Measurements from ENCODE around the gene SCML1.
A peak's percentile ranks its signal among the peaks of the same experiment; 100 is the strongest.

Gene SCML1, protein sequence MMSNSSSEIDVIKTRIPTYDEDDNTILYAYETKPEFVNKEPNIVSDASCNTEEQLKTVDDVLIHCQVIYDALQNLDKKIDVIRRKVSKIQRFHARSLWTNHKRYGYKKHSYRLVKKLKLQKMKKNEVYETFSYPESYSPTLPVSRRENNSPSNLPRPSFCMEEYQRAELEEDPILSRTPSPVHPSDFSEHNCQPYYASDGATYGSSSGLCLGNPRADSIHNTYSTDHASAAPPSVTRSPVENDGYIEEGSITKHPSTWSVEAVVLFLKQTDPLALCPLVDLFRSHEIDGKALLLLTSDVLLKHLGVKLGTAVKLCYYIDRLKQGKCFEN

DNA sequence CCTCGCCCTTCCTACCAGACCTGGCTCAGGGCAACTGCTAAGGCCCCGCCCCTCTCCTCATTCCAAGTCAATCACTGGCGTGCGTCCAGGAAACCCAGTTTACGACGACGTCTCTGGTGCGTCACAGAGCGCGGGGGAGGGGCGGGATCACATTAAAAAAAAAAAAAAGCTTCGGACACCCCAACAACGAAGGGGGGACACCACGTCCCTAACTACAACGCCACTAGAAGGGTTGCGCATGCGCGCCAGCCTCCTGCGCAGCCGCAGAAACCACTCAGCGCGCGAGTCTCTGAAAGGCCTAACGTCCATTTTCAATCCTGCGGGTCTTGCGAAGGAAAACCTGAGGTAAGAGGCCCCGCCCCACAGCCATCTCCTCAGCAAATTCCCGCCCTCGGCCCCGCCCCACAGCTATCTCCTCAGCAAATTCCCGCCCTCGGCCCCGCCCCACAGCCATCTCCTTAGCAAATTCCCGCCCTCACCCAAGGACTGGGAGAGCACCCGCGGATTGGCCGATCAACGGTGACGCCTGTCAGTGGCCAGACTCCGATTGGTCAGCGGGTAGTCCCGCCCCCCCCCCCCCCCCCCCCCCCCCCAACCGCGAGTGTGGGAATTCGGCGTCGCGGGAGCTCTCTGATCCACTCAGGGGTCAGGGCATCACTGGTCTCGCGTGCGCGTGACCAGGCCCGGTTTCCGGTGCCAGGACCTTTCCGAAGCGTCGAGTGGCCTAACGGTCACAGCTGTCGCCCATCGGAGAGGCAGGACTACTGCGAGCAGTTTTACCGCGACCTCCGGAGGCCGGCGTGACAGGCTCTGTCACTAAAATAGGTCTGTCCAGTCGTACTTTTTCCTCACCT lies at the start of gene SCML1:
Gene SCML1, plus strand, starts transcription at position 638 of the 854 bp plus-strand sequence. CDS start 6,694 bp downstream, outside the sequence.
- TF ChIP-seq, protein P1, sequence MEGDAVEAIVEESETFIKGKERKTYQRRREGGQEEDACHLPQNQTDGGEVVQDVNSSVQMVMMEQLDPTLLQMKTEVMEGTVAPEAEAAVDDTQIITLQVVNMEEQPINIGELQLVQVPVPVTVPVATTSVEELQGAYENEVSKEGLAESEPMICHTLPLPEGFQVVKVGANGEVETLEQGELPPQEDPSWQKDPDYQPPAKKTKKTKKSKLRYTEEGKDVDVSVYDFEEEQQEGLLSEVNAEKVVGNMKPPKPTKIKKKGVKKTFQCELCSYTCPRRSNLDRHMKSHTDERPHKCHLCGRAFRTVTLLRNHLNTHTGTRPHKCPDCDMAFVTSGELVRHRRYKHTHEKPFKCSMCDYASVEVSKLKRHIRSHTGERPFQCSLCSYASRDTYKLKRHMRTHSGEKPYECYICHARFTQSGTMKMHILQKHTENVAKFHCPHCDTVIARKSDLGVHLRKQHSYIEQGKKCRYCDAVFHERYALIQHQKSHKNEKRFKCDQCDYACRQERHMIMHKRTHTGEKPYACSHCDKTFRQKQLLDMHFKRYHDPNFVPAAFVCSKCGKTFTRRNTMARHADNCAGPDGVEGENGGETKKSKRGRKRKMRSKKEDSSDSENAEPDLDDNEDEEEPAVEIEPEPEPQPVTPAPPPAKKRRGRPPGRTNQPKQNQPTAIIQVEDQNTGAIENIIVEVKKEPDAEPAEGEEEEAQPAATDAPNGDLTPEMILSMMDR (conservative IDR thresholded peaks at IDR 0.05; ENCODE audit: low read depth, low read length), result no peak
- peak; percentile 83 for DNase-seq (ENCODE audit: low read depth)
- H3K4me3 ChIP-seq (ENCODE audit: low read length), result peak within 1 kb of the TSS; percentile 72

DNA sequence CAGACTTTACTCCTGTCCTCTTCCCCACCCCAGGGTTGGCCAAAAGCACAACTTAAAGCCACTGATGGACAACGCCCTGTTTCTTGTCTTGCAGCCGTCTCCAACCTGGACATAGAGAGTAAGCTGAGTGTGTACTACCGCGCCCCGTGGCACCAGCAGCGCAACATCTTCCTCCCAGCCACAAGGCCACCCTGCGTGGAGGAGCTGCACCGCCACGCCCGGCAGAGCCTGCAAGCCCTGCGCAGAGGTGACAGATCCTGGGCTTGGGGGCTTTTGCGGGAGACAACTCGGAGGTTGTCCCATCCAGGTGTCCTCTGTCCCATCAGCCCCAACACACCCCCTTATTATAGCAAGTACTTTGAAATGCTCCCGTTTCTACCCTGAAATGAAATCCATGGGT lies 49.6 kb upstream of the SCML1 start:
- no peak overlapping the region for H3K4me3 ChIP-seq (ENCODE audit: low read length)
- TF ChIP-seq, protein P1 (conservative IDR thresholded peaks at IDR 0.05; ENCODE audit: low read depth, low read length), result no peak
- no peak for DNase-seq (ENCODE audit: low read depth)

DNA sequence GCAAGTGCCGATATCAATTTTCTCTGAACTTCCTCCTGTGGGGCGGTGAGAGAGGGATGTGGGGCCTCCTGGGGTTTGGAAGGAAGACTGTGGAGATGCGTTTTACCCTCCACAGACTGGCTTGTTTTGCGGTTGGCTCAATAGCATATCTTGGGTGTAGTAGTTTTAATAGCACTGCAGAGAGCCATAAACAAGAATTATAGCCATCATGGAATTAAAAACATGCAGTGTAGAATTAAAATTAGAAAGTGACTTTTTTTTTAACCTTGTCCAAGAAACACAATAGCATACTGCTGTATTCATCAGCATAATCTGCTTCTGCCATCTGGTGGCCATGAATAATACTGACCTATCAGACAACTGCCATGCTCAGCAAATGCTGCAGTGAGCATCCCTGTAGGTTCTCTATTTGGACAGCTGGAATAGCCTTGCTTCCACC lies 47.3 kb upstream of the SCML1 start:
- peak; percentile 20 for DNase-seq (ENCODE audit: low read depth)
- H3K4me3 ChIP-seq (ENCODE audit: low read length), result no peak overlapping the region
- TF ChIP-seq, protein P1 (conservative IDR thresholded peaks at IDR 0.05; ENCODE audit: low read depth, low read length), result peak; percentile 63

DNA sequence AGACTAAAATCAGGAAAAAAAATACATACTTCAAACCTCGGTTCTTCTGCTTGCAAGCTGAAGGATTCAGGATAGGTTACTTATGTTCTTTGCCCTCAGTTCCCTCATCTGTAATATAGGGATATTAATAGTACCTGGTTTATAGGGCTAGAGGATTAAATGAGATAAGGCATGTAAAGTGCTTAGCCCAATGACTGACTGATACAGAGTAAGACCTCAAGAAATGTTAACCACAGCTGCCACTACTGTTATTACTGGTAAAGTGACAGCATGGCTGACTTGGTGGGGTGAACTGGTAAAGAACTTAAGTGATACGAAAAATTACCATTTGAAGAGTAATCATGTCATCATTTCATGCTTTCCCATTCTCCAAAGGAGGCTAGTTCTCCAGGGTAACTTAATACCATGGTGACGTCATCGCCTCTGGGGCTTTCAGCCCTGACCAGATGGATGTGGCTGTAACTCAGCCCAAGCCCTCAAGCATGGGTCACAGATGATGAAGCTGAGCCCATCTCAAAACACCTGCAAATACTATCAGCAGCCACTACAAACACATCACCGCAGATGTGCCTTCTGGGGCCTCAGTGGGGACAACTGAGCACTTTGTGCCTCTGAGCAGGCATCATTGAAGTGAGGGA lies 44.5 kb upstream of the SCML1 start:
- TF ChIP-seq, protein P1 (conservative IDR thresholded peaks at IDR 0.05; ENCODE audit: low read depth, low read length), result no peak
- no peak for DNase-seq (ENCODE audit: low read depth)
- H3K4me3 ChIP-seq (ENCODE audit: low read length), result no peak overlapping the region

DNA sequence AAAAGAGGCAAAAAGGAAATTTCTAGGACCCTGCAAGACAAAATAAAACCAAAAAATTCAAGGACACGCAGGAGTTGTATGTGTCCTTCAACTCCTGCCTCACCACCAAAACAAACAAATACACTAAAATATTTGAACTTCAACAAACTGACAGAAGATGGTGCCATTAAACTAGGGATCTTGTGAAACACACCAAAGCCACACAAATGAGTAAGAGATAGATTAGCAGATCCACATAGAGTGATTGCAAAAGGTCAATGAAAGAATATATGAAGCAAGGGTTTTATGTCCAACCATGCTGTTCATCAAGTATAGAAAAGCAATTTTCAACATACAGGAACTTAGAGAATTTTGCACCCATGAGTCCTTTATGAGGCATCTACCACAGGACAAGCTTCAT lies 40.1 kb upstream of the SCML1 start:
- no peak overlapping the region for H3K4me3 ChIP-seq (ENCODE audit: low read length)
- no peak for DNase-seq (ENCODE audit: low read depth)
- TF ChIP-seq, protein P1 (conservative IDR thresholded peaks at IDR 0.05; ENCODE audit: low read depth, low read length), result no peak

DNA sequence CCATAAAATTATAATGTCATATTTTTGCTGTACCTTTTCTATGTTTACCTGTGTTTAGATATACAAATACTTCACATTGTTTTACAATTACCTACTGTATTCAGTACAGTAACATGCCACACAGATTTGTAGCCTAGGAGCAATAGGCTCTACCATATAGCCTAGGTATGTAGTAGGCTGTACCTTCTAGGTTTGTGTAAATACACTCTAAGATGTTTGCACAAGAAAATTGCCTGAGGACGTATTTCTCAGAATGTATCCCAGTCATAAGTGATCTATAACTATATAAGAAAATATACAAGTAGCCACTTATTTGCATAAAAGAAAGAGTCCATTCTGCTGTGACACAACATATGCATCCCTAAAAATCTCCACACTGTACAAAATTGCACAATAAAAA lies 36.3 kb upstream of the SCML1 start:
- H3K4me3 ChIP-seq (ENCODE audit: low read length), result no peak overlapping the region
- no peak for DNase-seq (ENCODE audit: low read depth)
- TF ChIP-seq, protein P1 (conservative IDR thresholded peaks at IDR 0.05; ENCODE audit: low read depth, low read length), result no peak

Measured in retinal pigment epithelial cell (primary cell).